CD14-positive monocyte (primary cell): ENCODE measurements around the gene IGFN1. TPM values are rescaled to one million over a fixed set of nuclear protein-coding genes. Genes with fewer than 3 reads are reported as not detected.

ENCODE experiments used
- DNase-seq, 3 donors: peaks; one replicate each; pipeline ENCODE4 v3.0.0-alpha.2; 2011 to 2022
- H2AFZ ChIP-seq: 2 replicates; pipeline ENCODE4 v1.6.0; 2012; ENCODE audit warnings: mild to moderate bottlenecking, low read depth, low read length, inconsistent platforms; ENCODE audit not compliant: insufficient read depth, poor library complexity, severe bottlenecking
- H3K27ac ChIP-seq, 2 donors: 1 replicate in 1 of 2; 2 replicates in 1 of 2; pipeline ENCODE4 v1.5.1; 2012 to 2013; ENCODE audit warnings: low read length in 2 of 2, control low read depth in 1 of 2, inconsistent platforms in 1 of 2, low read depth in 1 of 2, mild to moderate bottlenecking in 1 of 2
- H3K27me3 ChIP-seq, 2 donors: one replicate each; pipeline versions ENCODE4 v1.6.0 to v1.6.1; 2011 to 2013; ENCODE audit warnings: low read length in 2 of 2; ENCODE audit not compliant: control insufficient read depth in 2 of 2, insufficient read depth in 2 of 2
- H3K36me3 ChIP-seq, 2 donors: replicated peaks in 1 of 2; 1 replicate in 1 of 2; 2 replicates in 1 of 2; pipeline versions ENCODE4 v1.5.1 to v1.6.1; 2012 to 2013; ENCODE audit warnings: low read length in 2 of 2, control low read depth in 1 of 2, inconsistent platforms in 1 of 2, mild to moderate bottlenecking in 1 of 2; ENCODE audit not compliant: insufficient read depth in 2 of 2, control insufficient read depth in 1 of 2
- H3K4me1 ChIP-seq, 2 donors: 1 replicate in 1 of 2; 2 replicates in 1 of 2; pipeline versions ENCODE4 v1.5.1 to v1.6.1; 2012 to 2013; ENCODE audit warnings: low read length in 2 of 2, control low read depth in 1 of 2, inconsistent platforms in 1 of 2, mild to moderate bottlenecking in 1 of 2, moderate library complexity in 1 of 2; ENCODE audit not compliant: insufficient read depth in 2 of 2, control insufficient read depth in 1 of 2
- H3K4me2 ChIP-seq: replicated peaks from 2 replicates; pipeline ENCODE3; 2012; ENCODE audit warnings: low read length, moderate library complexity, mild to moderate bottlenecking; ENCODE audit not compliant: poor library complexity, severe bottlenecking; ENCODE audit errors: extremely low read depth
- H3K4me3 ChIP-seq, 3 experiments: fragments of 200-600 bp in 1 of 3; sonication (generic) in 1 of 3; replicated peaks in 1 of 3; 1 replicate in 2 of 3; 2 replicates in 1 of 3; pipeline ENCODE4 v1.5.1; 2011 to 2013; ENCODE audit warnings: low read length in 3 of 3, mild to moderate bottlenecking in 3 of 3, control low read depth in 2 of 3, low read depth in 2 of 3, inconsistent platforms in 1 of 3, moderate library complexity in 1 of 3
- H3K79me2 ChIP-seq: 2 replicates; pipeline ENCODE4 v1.6.0; 2012; ENCODE audit warnings: mild to moderate bottlenecking, control low read depth, inconsistent platforms, low read length, moderate library complexity; ENCODE audit not compliant: insufficient read depth
- H3K9ac ChIP-seq: 2 replicates; pipeline ENCODE4 v1.6.0; 2017; ENCODE audit warnings: low read length, mild to moderate bottlenecking; ENCODE audit not compliant: insufficient read depth, poor library complexity, severe bottlenecking
- H3K9me3 ChIP-seq, 2 donors: replicated peaks in 1 of 2; 1 replicate in 1 of 2; 2 replicates in 1 of 2; pipeline versions ENCODE4 v1.5.1 to v1.6.1; 2012 to 2013; ENCODE audit warnings: low read length in 2 of 2, control low read depth in 1 of 2; ENCODE audit not compliant: control insufficient read depth in 1 of 2, insufficient read depth in 1 of 2
- H4K20me1 ChIP-seq: 2 replicates; pipeline ENCODE4 v1.6.0; 2012; ENCODE audit warnings: mild to moderate bottlenecking, low read length, control low read depth, moderate library complexity; ENCODE audit not compliant: insufficient read depth
- H3K27ac Mint-ChIP-seq, 7 donors: one replicate each; pipeline ENCODE4 v1.8.0; 2020; ENCODE audit warnings: mild to moderate bottlenecking in 7 of 7, mixed read lengths in 7 of 7, moderate library complexity in 6 of 7, inconsistent platforms in 2 of 7
- H3K27me3 Mint-ChIP-seq, 3 donors: one replicate each; pipeline ENCODE4 v1.8.0; 2021 to 2022; ENCODE audit warnings: low read depth in 3 of 3, mild to moderate bottlenecking in 3 of 3, mixed read lengths in 3 of 3, moderate library complexity in 3 of 3, inconsistent platforms in 1 of 3
- H3K36me3 Mint-ChIP-seq, 2 donors: one replicate each; pipeline ENCODE4 v1.8.0; 2020; ENCODE audit warnings: mixed read lengths in 2 of 2, inconsistent platforms in 1 of 2, mild to moderate bottlenecking in 1 of 2
- H3K4me1 Mint-ChIP-seq: one replicate; pipeline ENCODE4 v1.8.0; 2020; ENCODE audit warnings: mild to moderate bottlenecking, mixed read lengths
- H3K4me3 Mint-ChIP-seq, 2 donors: one replicate each; pipeline ENCODE4 v1.8.0; 2020; ENCODE audit warnings: mild to moderate bottlenecking in 2 of 2, mixed read lengths in 2 of 2, moderate library complexity in 1 of 2
- H3K9me3 Mint-ChIP-seq, 7 donors: one replicate each; pipeline ENCODE4 v1.8.0; 2020 to 2022; ENCODE audit warnings: mixed read lengths in 7 of 7, mild to moderate bottlenecking in 6 of 7, moderate library complexity in 6 of 7, inconsistent platforms in 2 of 7
- WGBS: methylation state at CpG from one replicate; pipeline ENCODE4 v1.1.5; 2013; ENCODE audit warnings: missing lambda C conversion rate; ENCODE audit not compliant: insufficient coverage; 5-methylcytosine and 5-hydroxymethylcytosine counted together
- intact Hi-C, 2 donors: fragments of 100-400 bp; cut with micrococcal nuclease; formaldehyde crosslinking; loops; one replicate each; pipeline versions ENCODE4 v1.15.0 to v1.15.1; 2023
- polyA plus RNA-seq, 3 donors: library from polyadenylated mRNA; depleted of rRNA in 1 of 3; unstranded in 2 of 3; stranded (reverse) in 1 of 3; fragments of 300-500 nt in 2 of 3; fragments of >200 nt in 1 of 3; fragmentation: Illumina TruSeq in 2 of 3; gene quantifications; 1 replicate in 2 of 3; 2 replicates in 1 of 3; pipeline ENCODE4 v1.2.3, GENCODE V29; 2012 to 2021
- TF ChIP-seq, protein P1 (sequence below): fragments of 200-600 bp; IDR thresholded peaks from one replicate; pipeline ENCODE4 v1.8.0; 2022; ENCODE audit warnings: antibody characterized with exemption, mild to moderate bottlenecking

Gene IGFN1
- polyA plus RNA-seq, 3 donors, result not detected

DNA sequence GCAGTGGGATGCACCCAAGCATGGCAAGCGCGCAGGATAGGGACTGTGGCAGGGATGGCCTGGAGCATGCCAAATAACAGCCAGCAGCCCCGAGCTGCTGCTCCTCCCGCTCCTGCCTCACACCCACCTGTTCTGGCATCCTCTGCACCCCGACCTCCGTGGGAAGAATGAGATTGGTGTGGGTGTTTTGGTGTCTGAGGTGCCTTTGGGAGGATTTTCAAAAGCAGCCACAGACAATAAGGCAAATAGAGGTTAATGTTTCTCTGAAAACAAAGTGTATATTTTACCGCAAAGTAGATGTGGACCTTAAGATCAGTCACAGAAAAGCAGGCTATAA, 35.5 kb downstream of the IGFN1 start:
- peaks cover 3 to 4% (median 3%) of the 10 kb centered on the region in 3 donors for H3K27me3 Mint-ChIP-seq

DNA sequence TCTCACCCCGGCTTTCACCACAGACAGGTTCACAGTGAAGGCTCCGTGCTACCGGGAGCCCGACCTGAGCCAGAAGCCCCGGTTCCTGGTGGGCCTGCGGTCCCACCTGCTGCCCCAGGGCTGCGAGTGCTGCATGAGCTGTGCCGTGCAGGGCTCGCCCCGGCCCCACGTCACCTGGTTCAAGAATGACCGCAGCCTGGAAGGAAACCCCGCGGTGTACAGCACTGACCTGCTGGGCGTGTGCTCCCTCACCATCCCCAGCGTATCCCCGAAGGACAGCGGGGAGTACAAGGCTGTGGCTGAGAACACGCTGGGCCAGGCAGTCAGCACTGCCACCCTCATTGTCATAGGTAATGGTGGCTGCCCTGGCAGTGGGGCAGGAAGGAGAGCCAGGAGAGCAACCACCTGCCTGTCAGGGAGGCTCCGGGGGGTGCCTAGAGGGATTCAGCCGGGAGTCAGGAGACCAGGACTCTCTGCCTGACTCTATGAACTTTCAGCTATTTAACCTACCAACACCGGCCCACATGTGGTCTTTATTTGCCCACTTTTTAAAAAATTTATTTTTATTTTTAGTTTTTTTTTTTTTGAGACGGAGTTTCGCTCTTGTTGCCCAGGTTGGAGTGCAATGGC, 36.4 kb downstream of the IGFN1 start:
- DNase-seq, result peak in 1 of 3 donors; percentile 0
- Histone ChIP-seq H3K79me2 (no peaks in the 10 kb centered on the region), H3K9me3 (no peaks in the 10 kb centered on the region), H3K4me1 (no peaks in the 10 kb centered on the region), H3K27me3 (no peaks in the 10 kb centered on the region), H3K27ac (no peak overlapping the region), H4K20me1 (no peaks in the 10 kb centered on the region), H3K4me2 (no peak overlapping the region), H3K4me3 (no peak overlapping the region), H2AFZ (no peak overlapping the region), H3K9ac (no peak overlapping the region), H3K36me3 (no peaks in the 10 kb centered on the region)
- intact Hi-C loops, result no loop called here
- Mint-ChIP-seq H3K27ac (no peak overlapping the region), H3K4me3 (no peak overlapping the region), H3K27me3 (peaks cover 3 to 5% (median 3%) of the 10 kb centered on the region in 3 donors), H3K4me1 (no peaks in the 10 kb centered on the region), H3K36me3 (no peaks in the 10 kb centered on the region), H3K9me3 (peaks cover 0 to 6% (median 5%) of the 10 kb centered on the region in 7 donors)
- TF ChIP-seq, protein P1, sequence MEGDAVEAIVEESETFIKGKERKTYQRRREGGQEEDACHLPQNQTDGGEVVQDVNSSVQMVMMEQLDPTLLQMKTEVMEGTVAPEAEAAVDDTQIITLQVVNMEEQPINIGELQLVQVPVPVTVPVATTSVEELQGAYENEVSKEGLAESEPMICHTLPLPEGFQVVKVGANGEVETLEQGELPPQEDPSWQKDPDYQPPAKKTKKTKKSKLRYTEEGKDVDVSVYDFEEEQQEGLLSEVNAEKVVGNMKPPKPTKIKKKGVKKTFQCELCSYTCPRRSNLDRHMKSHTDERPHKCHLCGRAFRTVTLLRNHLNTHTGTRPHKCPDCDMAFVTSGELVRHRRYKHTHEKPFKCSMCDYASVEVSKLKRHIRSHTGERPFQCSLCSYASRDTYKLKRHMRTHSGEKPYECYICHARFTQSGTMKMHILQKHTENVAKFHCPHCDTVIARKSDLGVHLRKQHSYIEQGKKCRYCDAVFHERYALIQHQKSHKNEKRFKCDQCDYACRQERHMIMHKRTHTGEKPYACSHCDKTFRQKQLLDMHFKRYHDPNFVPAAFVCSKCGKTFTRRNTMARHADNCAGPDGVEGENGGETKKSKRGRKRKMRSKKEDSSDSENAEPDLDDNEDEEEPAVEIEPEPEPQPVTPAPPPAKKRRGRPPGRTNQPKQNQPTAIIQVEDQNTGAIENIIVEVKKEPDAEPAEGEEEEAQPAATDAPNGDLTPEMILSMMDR, result no peak
- WGBS, result 97% methylated on average over 18 of the region's 24 CpGs

More for the DNA sequence above, 35.5 kb downstream of the IGFN1 start:
- Histone ChIP-seq H4K20me1 (no peaks in the 10 kb centered on the region), H3K4me3 (no peak overlapping the region), H2AFZ (no peak overlapping the region), H3K9ac (no peak overlapping the region), H3K9me3 (no peaks in the 10 kb centered on the region), H3K27me3 (no peaks in the 10 kb centered on the region), H3K4me2 (no peak overlapping the region), H3K4me1 (no peaks in the 10 kb centered on the region), H3K79me2 (no peaks in the 10 kb centered on the region), H3K36me3 (no peaks in the 10 kb centered on the region), H3K27ac (no peak overlapping the region)
- Mint-ChIP-seq H3K27ac (no peak overlapping the region), H3K4me1 (no peaks in the 10 kb centered on the region), H3K4me3 (no peak overlapping the region), H3K36me3 (no peaks in the 10 kb centered on the region), H3K9me3 (peaks cover 0 to 5% (median 0%) of the 10 kb centered on the region in 7 donors)
- no CpG with 5 or more reads among the region's 7 CpGs for WGBS
- intact Hi-C loops, result no loop called here
- no peak for DNase-seq
- TF ChIP-seq, protein P1, result no peak
